Right cardiac atrium (tissue), 5 donors: ENCODE data around the gene CMBL. TPM values are rescaled to one million over a fixed set of nuclear protein-coding genes. Genes with fewer than 3 reads are reported as not detected.
"Not testable (repeated sequence)": the region's sequence is repeated elsewhere in the genome, so short reads cannot be mapped to it uniquely, and the experiment has no call there.

ENCODE experiments used
- ATAC-seq, 2 donors: fragments of 200-7000 bp; cut with Tn5 transposase; one replicate each; pipeline versions ENCODE4 v1.8.0 to v1.9.1; 2020; ENCODE audit warnings: moderate library complexity in 2 of 2, mild to moderate bottlenecking in 1 of 2
- DNase-seq, 3 donors: peaks; one replicate each; pipeline ENCODE4 v3.0.0-alpha.2; 2020
- H3K27ac ChIP-seq: one replicate; pipeline ENCODE4 v1.5.1; 2013; ENCODE audit warnings: mild to moderate bottlenecking, low read length, control low read depth, moderate library complexity
- H3K27me3 ChIP-seq: one replicate; pipeline ENCODE4 v1.6.1; 2013; ENCODE audit not compliant: control insufficient read depth, insufficient read depth
- H3K4me1 ChIP-seq: one replicate; pipeline ENCODE4 v1.6.1; 2013; ENCODE audit warnings: low read length; ENCODE audit not compliant: control insufficient read depth, insufficient read depth
- H3K4me3 ChIP-seq: one replicate; pipeline ENCODE4 v1.5.1; 2013; ENCODE audit warnings: low read length, control low read depth
- H3K9me3 ChIP-seq: one replicate; pipeline ENCODE4 v1.6.1; 2013; ENCODE audit warnings: low read length; ENCODE audit not compliant: control insufficient read depth
- WGBS: extraction: QIAGEN DNeasy Blood & Tissue Kit; methylation state at CpG from one replicate; pipeline ENCODE4 v1.1.7; 2013; 5-methylcytosine and 5-hydroxymethylcytosine counted together
- intact Hi-C, 4 donors: fragments of 100-400 bp; cut with DNase I; formaldehyde crosslinking; loops; one replicate each; pipeline versions ENCODE4 v1.11.0 to v1.14.0; 2022 to 2023
- polyA plus RNA-seq: library from polyadenylated mRNA; stranded (reverse); fragments of 200-250 nt; gene quantifications from one replicate; pipeline ENCODE4 v1.2.3, GENCODE V29; 2013
- total RNA-seq, 4 donors: library from RNA; stranded (reverse); fragmentation: NEBNext Ultra II Directional; extraction: Animal tissue kit (Norgen Biotek cat#: 25700); gene quantifications; one replicate each; pipeline ENCODE4 v1.2.1, GENCODE V29; 2021
- donor health status: healthy with polysubstance abuse.
- donor health status: DM: no; HTN: yes; CAD: no.
- donor health status: DM: no; HTN: no; CAD: no.
- donor health status: DM: no; HTN: yes; CAD: no; lungs with severe emphysema.
- donor health status: DM: yes; HTN: yes; CAD: no.

CMBL gene
- total and polyA plus RNA-seq, 5 donors: 30.2 to 55.3 (median 46.8) TPM

DNA sequence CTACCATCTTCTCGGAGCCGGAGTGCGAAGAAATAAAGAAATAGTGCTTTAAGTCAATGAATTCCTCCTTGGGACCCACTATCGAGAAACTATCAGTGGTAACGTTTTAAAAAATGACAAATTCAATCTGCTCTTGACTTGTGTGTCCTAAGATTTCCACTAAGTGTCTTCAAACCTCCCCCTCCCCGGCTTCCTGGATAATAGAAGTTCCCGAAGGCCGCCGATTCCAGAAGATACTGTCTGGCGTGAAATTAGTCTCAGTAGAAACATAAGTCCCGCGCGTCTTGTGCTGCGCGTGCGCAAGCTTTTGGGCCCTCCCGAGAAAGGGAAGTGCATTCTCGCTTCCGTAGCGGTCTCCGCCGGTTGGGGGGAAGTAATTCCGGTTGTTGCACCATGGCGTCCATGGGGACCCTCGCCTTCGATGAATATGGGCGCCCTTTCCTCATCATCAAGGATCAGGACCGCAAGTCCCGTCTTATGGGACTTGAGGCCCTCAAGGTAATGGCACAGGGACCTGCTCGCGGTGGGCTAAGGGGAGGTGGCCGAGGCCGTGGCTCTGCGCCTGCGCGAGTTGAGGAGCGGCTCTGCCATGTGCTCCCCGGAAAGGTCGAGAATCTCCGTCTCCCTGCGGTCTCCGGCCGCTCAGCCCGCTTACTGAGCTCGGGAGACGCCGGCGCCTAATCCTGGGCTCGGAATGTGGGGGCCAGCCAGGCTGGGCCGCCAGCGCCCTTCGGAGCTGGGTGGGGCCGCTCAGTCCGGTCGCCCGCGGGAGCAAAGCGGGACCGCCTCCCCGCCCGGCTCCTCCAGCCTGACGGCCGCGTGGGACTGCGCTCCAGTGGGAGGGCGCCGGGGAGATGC, 57.5 kb downstream of the CMBL start, which contains the start of gene CCT5:
Gene CCT5, plus strand, starts transcription at position 333 of the 858 bp plus-strand sequence. Its CDS starts 61 bp downstream, at position 394.
- peaks cover 5% of the 10 kb centered on the region for H3K9me3 ChIP-seq
- WGBS: under 1% methylated on average over 67 of the region's 67 CpGs
- H3K27me3 ChIP-seq: no peaks in the 10 kb centered on the region
- peak within 1 kb of the TSS; percentile 98 for H3K27ac ChIP-seq
- peak within 1 kb of the TSS; percentile 81 for H3K4me3 ChIP-seq
- peaks cover 11% of the 10 kb centered on the region for H3K4me1 ChIP-seq
- ATAC-seq (peak; percentile 94 to 95), DNase-seq (peak; percentile 95 to 96 (median 95))
- intact Hi-C loops: no loop called here

DNA sequence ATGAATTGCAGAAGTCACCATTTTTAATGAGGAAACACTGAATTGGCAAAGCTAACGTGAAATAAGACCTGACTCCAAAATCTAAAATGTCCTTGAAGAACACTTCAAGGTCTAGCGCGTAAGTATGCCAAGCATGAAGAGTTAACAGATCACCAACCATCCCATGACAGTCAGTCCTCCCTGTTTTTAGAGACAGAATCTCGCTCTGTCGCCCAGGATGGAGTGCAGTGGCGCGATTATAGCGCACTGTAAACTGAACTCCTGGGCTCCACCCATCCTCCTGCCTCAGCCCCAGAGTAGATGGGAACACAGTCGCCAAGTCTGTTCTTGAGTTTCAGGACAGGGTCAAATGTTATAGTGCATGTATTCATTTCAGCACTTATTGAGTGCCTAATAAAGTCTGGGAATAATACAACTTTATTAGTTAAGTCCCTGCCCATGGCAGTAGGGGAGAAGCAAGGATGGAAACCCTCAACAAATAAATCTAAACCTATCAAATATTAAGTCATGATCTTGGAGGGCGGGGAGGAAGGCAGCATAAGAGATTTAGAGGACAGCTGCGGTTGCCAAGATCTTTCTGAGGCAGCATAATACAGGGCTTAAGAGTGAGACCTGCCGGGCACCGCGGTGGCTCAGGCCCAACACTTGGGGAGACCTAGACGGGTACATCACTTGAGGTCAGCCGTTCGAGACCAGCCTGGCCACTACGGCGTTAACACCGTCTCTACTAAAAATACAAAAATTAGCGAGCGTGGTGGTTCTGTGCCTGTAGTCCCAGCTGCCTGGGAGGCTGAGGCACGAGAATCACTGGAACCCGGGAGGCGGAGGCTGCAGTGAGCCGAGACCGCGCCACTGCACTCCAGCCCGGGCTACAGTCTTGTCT, 59.1 kb downstream of the CMBL start:
- ATAC-seq (no peak), DNase-seq (peak; percentile 29 to 62 (median 55))
- Histone ChIP-seq H3K9me3 (peaks cover 5% of the 10 kb centered on the region), H3K27ac (peak overlapping the region; percentile 98), H3K4me3 (peak overlapping the region; percentile 81), H3K27me3 (no peaks in the 10 kb centered on the region), H3K4me1 (peaks cover 11% of the 10 kb centered on the region)
- intact Hi-C loops: no loop called here
- 62% methylated on average over 29 of the region's 29 CpGs for WGBS

DNA sequence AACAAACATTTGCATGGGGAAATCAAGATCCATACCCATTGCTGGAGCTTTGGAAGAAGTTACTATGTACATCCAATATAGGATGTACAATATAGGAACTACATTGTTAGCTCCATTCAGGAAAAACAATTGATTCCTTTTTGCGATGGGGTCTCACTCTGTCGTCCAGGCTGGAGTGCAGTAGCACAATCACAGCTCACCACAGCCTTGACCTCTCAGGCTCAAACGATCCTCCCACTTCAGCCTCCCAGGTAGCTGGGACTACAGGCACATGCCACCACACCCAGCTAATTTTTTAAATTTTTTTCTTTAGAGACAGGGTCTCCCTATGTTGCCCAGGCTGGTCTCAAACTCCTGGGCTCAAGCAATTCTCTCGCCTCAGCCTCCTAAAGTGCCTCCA, 60.5 kb downstream of the CMBL start:
- WGBS: 96% methylated on average over 4 of the region's 4 CpGs
- H3K4me1 ChIP-seq: peaks cover 11% of the 10 kb centered on the region
- H3K9me3 ChIP-seq, DNase-seq, H3K27ac ChIP-seq, intact Hi-C loops, ATAC-seq, H3K4me3 ChIP-seq, H3K27me3 ChIP-seq: not testable (repeated sequence)

DNA sequence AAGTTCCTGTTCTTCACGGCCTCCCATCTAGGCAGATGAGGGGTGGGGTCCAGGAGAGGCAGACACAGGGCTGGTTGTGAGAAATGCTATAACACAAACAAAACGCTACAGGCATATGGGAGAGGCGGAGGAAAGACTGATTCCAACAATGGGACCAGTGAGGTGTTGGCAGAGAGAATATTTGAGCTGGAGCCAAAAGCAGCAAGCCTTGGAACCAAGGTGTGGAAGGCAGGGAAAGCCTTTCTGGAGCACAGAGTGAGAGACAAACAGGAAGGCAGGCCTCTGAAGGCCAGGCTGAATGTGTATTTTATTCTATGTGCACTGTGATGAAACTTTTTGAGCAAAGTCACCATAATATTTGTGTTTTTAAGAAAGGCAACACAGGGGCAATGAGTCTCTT, 60.9 kb downstream of the CMBL start:
- H3K4me1 ChIP-seq: peaks cover 8% of the 10 kb centered on the region
- H3K4me3 ChIP-seq: no peak overlapping the region
- H3K9me3 ChIP-seq: peaks cover 5% of the 10 kb centered on the region
- H3K27me3 ChIP-seq: no peaks in the 10 kb centered on the region
- intact Hi-C loops: no loop called here
- DNase-seq: no peak
- no peak overlapping the region for H3K27ac ChIP-seq
- WGBS: 81% methylated on average over 3 of the region's 3 CpGs
- ATAC-seq: no peak

DNA sequence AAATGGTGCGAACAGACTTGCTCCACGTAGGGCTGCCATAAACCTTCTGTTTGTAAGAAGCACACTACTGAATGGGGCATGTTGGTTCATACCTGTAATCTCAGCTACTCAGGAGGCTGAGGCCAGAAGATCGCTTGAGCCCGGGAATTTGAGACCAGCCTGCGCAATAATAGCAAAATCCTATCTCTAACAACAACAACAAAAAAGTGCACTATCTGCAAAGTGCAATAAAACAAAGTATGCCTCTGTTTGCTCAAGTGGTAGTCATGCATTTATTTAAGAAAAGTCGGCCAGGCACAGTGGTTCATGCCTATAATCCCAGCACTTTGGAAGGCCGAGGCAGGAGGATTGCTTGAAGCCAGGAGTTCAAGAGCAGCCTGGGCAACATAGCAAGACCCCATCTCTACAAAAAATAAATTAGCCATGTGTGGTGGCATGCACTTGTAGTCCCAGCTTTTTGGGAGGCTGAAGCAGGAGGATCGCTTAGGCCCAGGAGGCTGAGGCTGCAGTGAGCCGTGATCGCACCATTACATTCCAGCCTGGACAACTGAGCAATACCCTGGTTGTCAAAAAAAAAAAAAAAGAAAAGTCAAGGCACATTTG, 63.3 kb downstream of the CMBL start:
- no peak overlapping the region for H3K27ac ChIP-seq
- intact Hi-C loops: no loop called here
- H3K27me3 ChIP-seq: no peaks in the 10 kb centered on the region
- H3K4me1 ChIP-seq: peaks cover 4% of the 10 kb centered on the region
- H3K9me3 ChIP-seq: peaks cover 5% of the 10 kb centered on the region
- ATAC-seq (no peak), DNase-seq (no peak)
- H3K4me3 ChIP-seq: no peak overlapping the region
- WGBS: 96% methylated on average over 10 of the region's 10 CpGs

DNA sequence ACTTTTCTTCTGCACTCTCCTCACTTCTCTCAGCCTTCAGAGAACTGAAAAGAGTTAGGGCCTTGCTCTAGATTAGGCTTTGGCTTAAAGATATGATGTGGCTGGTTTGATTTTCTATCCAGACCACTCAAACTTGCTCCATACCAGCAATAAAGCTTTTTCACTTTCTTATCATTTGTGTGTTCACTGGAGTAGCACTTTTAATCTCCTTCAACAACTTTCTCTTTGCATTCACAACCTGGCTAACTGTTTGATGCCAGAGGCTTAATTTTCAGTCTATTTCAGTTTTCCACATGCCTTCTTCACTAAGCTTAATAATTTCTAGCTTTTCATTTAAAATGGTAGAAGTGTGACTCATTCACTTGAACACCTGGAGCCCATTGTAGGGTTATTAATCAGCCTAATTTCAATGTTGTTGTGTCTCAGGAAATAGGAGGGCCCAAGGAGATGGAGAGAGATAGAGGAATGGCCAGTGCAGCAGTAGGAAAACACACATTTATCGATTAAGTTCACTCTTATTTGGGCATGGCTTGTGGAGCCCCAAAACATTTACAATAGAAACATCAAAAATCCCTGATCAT, 64.0 kb downstream of the CMBL start:
- WGBS: 88% methylated on average over 1 of the region's 1 CpG
- Histone ChIP-seq H3K27ac (no peak overlapping the region), H3K27me3 (no peaks in the 10 kb centered on the region), H3K4me1 (peaks cover under 1% of the 10 kb centered on the region), H3K4me3 (no peak overlapping the region), H3K9me3 (peaks cover 3% of the 10 kb centered on the region)
- intact Hi-C loops: no loop called here
- DNase-seq (no peak), ATAC-seq (no peak)

DNA sequence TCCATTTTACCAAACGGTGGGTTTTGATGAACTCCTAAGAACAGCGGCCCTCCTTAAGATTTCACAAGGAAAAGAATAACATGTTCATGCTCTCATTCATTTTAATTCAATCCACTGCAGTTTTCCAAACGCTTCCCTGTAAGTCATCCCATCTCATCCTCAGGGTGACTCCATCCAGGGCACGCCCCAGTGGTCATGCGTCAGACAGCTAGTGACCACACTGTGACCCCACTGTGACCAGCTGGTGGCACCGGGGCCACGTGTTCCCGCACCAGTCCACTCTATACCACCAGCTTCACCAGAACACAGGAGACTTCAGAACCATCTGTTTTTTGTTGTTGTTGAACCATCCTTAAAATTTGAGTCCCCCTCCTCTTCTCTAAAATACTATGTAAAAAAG, 72.4 kb downstream of the CMBL start:
- no peaks in the 10 kb centered on the region for H3K27me3 ChIP-seq
- WGBS: 86% methylated on average over 8 of the region's 8 CpGs
- ATAC-seq: no peak
- no peak for DNase-seq
- H3K4me3 ChIP-seq: no peak overlapping the region
- H3K27ac ChIP-seq: no peak overlapping the region
- H3K4me1 ChIP-seq: no peaks in the 10 kb centered on the region
- H3K9me3 ChIP-seq: peaks cover 2% of the 10 kb centered on the region
- intact Hi-C loops: no loop called here

DNA sequence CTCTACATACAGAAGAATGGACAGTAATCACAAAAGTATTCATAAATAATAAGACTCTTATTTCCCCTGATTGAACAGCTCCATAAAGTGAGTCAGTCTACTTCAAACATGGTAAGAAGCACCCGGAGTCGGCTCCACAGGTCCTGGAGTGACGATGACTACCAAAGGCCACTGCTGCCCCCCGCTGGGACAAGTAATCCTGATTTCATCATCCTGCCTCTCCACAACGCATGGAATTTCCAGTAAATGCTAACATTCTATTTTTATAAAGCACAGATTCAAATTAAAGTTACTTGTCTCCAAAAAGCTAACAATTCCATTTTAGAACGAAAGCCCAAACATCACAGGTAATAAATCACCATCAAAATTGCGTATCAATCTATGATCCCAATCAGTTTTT, 74.2 kb downstream of the CMBL start:
- H3K4me1 ChIP-seq: no peaks in the 10 kb centered on the region
- peak in 1 of 3 donors; percentile 29 for DNase-seq
- intact Hi-C loops: no loop called here

DNA sequence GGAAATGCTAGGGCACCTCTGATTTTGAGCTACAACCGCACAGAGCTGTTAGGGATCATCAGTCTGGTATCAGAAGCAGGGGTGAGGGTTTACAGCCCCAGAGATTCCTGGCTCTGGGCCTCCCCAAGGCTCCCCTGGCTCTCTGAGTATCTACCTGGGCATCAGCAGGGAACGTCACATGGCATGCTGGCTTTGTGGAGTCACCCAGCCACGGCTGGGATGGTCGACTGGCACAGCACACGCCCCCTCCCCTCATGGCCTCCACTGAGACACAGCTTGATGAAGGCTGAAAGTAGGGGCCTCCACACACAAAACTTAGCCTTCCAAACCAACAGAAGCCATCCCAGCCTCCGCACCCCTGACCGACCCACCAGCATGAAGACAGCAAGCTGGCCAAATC, 74.7 kb downstream of the CMBL start:
- WGBS: 79% methylated on average over 7 of the region's 7 CpGs
- no peak for DNase-seq
- H3K27ac ChIP-seq: no peak overlapping the region
- no peaks in the 10 kb centered on the region for H3K4me1 ChIP-seq
- no peak overlapping the region for H3K4me3 ChIP-seq
- H3K27me3 ChIP-seq: no peaks in the 10 kb centered on the region
- intact Hi-C loops: no loop called here
- no peak for ATAC-seq
- H3K9me3 ChIP-seq: no peaks in the 10 kb centered on the region

More for the DNA sequence above, 74.2 kb downstream of the CMBL start:
- Histone ChIP-seq H3K9me3 (peaks cover 2% of the 10 kb centered on the region), H3K4me3 (no peak overlapping the region), H3K27ac (no peak overlapping the region), H3K27me3 (no peaks in the 10 kb centered on the region)
- no peak for ATAC-seq
- WGBS: 54% methylated on average over 7 of the region's 7 CpGs

DNA sequence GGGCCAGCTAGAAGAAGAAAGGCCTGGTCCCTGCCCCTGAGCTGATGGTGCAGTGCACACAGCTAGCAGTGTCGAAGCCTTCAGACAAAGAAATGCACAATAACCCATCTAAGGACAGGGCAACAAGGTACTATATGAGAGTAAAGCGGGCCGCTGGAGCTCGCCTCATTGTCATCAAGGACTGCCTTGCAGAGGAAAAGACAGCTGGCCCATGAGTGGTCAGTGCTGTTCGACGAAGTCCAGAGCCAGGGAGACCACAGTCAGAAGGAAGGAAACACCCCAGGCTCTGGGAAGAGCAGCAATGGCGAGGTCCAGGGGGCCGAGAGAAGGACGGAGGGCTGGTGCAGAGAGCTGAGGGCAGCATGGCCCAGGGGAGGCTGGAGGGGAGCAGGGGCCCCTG, 75.3 kb downstream of the CMBL start:
- WGBS: 95% methylated on average over 9 of the region's 9 CpGs
- H3K4me1 ChIP-seq: no peaks in the 10 kb centered on the region
- H3K27ac ChIP-seq: no peak overlapping the region
- no peaks in the 10 kb centered on the region for H3K27me3 ChIP-seq
- no peak overlapping the region for H3K4me3 ChIP-seq
- intact Hi-C loops: no loop called here
- no peaks in the 10 kb centered on the region for H3K9me3 ChIP-seq
- DNase-seq (no peak), ATAC-seq (no peak)
